GM12872 (cell line): ENCODE measurements around the gene GLS.

ENCODE experiments used
- CTCF ChIP-seq: IDR thresholded peaks from 3 replicates; pipeline ENCODE4 v1.5.1; 2011; ENCODE audit warnings: low read depth, mild to moderate bottlenecking, low read length, moderate library complexity; ENCODE audit not compliant: insufficient read depth

The GLS gene

GRCh38 chr2:190968522-190968921 is 87.9 kb downstream of the GLS start:
- no peak for TF ChIP-seq CTCF

- no peak for TF ChIP-seq CTCF
Observed at GRCh38 chr2:190970160-190970559, 89.5 kb downstream of the GLS start.

- no peak for TF ChIP-seq CTCF
Observed at GRCh38 chr2:190970873-190971506, 90.4 kb downstream of the GLS start.

GRCh38 chr2:190972213-190972612 is 91.6 kb downstream of the GLS start:
- TF ChIP-seq CTCF: no peak

GRCh38 chr2:190972846-190973245 is 92.2 kb downstream of the GLS start:
- TF ChIP-seq CTCF: no peak

- no peak for TF ChIP-seq CTCF
Observed at GRCh38 chr2:190973262-190973661, 92.6 kb downstream of the GLS start.

- TF ChIP-seq CTCF: no peak
Observed at GRCh38 chr2:190973726-190974628, 93.4 kb downstream of the GLS start.
